SK-N-SH treated with all-trans-retinoic acid at 6 μM for 48 hours (cell line): ENCODE measurements around the gene FGFBP3.

Source experiments
- CSDC2 ChIP-seq: fragments of 250-450 bp; sonication (Bioruptor Pico); IDR thresholded peaks from 2 replicates; pipeline ENCODE4 v1.5.0; 2020; ENCODE audit warnings: mild to moderate bottlenecking, moderate library complexity
- GLIS3 ChIP-seq: fragments of 250-450 bp; sonication (Bioruptor Pico); IDR thresholded peaks from 2 replicates; pipeline ENCODE4 v1.5.0; 2020; ENCODE audit warnings: mild to moderate bottlenecking, moderate library complexity
- ISL1 ChIP-seq: fragments of 250-450 bp; sonication (Bioruptor Pico); IDR thresholded peaks from 2 replicates; pipeline ENCODE4 v2.1.2; 2022; ENCODE audit warnings: mild to moderate bottlenecking, moderate library complexity
- OSR1 ChIP-seq: fragments of 250-450 bp; sonication (Bioruptor Pico); IDR thresholded peaks from 2 replicates; pipeline ENCODE4 v1.8.0; 2022; ENCODE audit warnings: moderate library complexity, mild to moderate bottlenecking, inconsistent platforms
- PATZ1 ChIP-seq: fragments of 250-450 bp; sonication (Bioruptor Pico); IDR thresholded peaks from 2 replicates; pipeline ENCODE4 v1.8.0; 2020; ENCODE audit warnings: mild to moderate bottlenecking, moderate library complexity, borderline replicate concordance
- RARB ChIP-seq: fragments of 250-450 bp; sonication (Bioruptor Pico); IDR thresholded peaks from 2 replicates; pipeline ENCODE4 v1.8.0; 2021; ENCODE audit warnings: mild to moderate bottlenecking, moderate library complexity
- ZC3H10 ChIP-seq: fragments of 250-450 bp; sonication (Bioruptor Pico); IDR thresholded peaks from 2 replicates; pipeline ENCODE4 v1.5.1; 2021; ENCODE audit warnings: mild to moderate bottlenecking, moderate library complexity
- ZFP3 ChIP-seq: fragments of 250-450 bp; sonication (Bioruptor Pico); IDR thresholded peaks from 2 replicates; pipeline ENCODE4 v1.5.0; 2020; ENCODE audit warnings: mild to moderate bottlenecking, moderate library complexity
- ZFP30 ChIP-seq: fragments of 450-650 bp; formaldehyde crosslinking; IDR thresholded peaks from 2 replicates; pipeline ENCODE4 v1.5.0; 2022; ENCODE audit warnings: mild to moderate bottlenecking, moderate library complexity
- ZNF8 ChIP-seq: fragments of 450-650 bp; formaldehyde crosslinking; IDR thresholded peaks from 2 replicates; pipeline ENCODE4 v1.5.0; 2020; ENCODE audit warnings: mild to moderate bottlenecking, moderate library complexity

DNA sequence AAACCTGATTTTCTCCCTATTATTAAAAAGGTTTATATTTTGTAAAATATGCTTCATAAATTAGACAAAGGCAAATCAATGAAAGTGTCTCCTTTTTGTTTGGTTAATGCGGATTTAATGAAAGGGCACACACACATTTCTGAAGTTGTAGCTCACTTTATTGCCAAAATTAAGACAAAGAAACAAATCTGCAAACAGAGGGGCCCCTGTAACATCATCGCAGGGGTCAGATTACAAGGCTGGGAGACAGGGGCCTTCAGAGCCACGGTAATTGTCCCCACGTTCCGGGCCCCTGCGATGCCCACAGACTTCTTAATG lies 22.4 kb downstream of the FGFBP3 start:
- TF ChIP-seq ZFP3 (no peak), RARB (CRISPR knock-in tag) (no peak), ZC3H10 (CRISPR knock-in tag) (no peak), GLIS3 (CRISPR knock-in tag) (no peak), OSR1 (CRISPR knock-in tag) (no peak), ISL1 (no peak), ZFP30 (CRISPR knock-in tag) (no peak), CSDC2 (CRISPR knock-in tag) (no peak), ZNF8 (CRISPR knock-in tag) (no peak), PATZ1 (CRISPR knock-in tag) (no peak)
